Prostate gland (tissue), 2 donors: ENCODE results near the gene PEX14. TPM values are rescaled to one million over a fixed set of nuclear protein-coding genes. Genes with fewer than 3 reads are reported as not detected.

ENCODE experiments used
- DNase-seq: peaks from one replicate; pipeline ENCODE4 v3.0.0-alpha.2; 2019; ENCODE audit warnings: low spot score
- H3K27ac ChIP-seq, 2 donors: fragments of 200-600 bp; sonication (generic); 2 replicates each; pipeline ENCODE4 v1.5.1; 2017 to 2019
- H3K27me3 ChIP-seq: fragments of 200-600 bp; sonication (generic); replicated peaks from 2 replicates; pipeline ENCODE4 v1.5.1; 2019; ENCODE audit not compliant: insufficient read depth
- H3K36me3 ChIP-seq, 2 donors: fragments of 200-600 bp; sonication (generic); 1 replicate in 1 of 2; 2 replicates in 1 of 2; pipeline versions ENCODE4 v1.5.1 to v1.8.1; 2017 to 2019
- H3K4me1 ChIP-seq: fragments of 200-600 bp; sonication (generic); replicated peaks from 2 replicates; pipeline ENCODE4 v1.5.1; 2019
- H3K4me3 ChIP-seq, 2 donors: fragments of 200-600 bp; sonication (generic); 2 replicates each; pipeline ENCODE4 v1.5.1; 2017 to 2019
- H3K9me3 ChIP-seq: fragments of 200-600 bp; sonication (generic); 2 replicates; pipeline ENCODE4 v1.5.1; 2017
- CTCF ChIP-seq, 4 experiments: fragments of 200-600 bp in 2 of 4; fragments of 450-650 bp in 2 of 4; sonication (generic) in 2 of 4; IDR thresholded peaks; 1 replicate in 3 of 4; 2 replicates in 1 of 4; pipeline ENCODE4 v1.5.1; 2016 to 2019; ENCODE audit warnings: antibody characterized with exemption in 4 of 4, mild to moderate bottlenecking in 2 of 4, moderate library complexity in 2 of 4
- POLR2A ChIP-seq: fragments of 450-650 bp; IDR thresholded peaks from one replicate; pipeline ENCODE4 v1.6.1; 2016; ENCODE audit warnings: antibody characterized with exemption, mild to moderate bottlenecking
- POLR2AphosphoS5 ChIP-seq: sonication (generic); formaldehyde crosslinking; IDR thresholded peaks from one replicate; pipeline ENCODE4 v1.6.1; 2017; ENCODE audit warnings: antibody characterized with exemption
- WGBS: methylation state at CpG from one replicate; pipeline ENCODE4 v1.1.5; 2018; 5-methylcytosine and 5-hydroxymethylcytosine counted together
- intact Hi-C: fragments of 100-400 bp; cut with DNase I; formaldehyde crosslinking; loops from one replicate; pipeline ENCODE4 v1.14.2; 2022
- total RNA-seq, 2 donors: library from RNA; depleted of rRNA; stranded (reverse); fragments of >200 nt; gene quantifications; one replicate each; pipeline ENCODE4 v1.1.0, GENCODE V29; 2016

PEX14 gene
- total RNA-seq, 2 donors from 2014 or later = 26.1 to 34.7 TPM

GRCh38 chr1:10434590-10434989, 40.2 kb upstream of the PEX14 start:
- DNase-seq = no peak
- Histone ChIP-seq H3K9me3 (no peaks in the 10 kb centered on the region), H3K4me3 (no peak overlapping the region), H3K27ac (no peak overlapping the region), H3K36me3 (no peaks in the 10 kb centered on the region), H3K4me1 (peaks cover 6% of the 10 kb centered on the region), H3K27me3 (no peaks in the 10 kb centered on the region)
- intact Hi-C loops = loop anchor here (5.0 kb wide), 2 partner anchors 38 to 433 kb away; partner anchors contain the start of genes DFFA and PEX14
- WGBS = 88% methylated on average over 5 of the region's 5 CpGs
- TF ChIP-seq POLR2AphosphoS5 = no peak
- no peak for TF ChIP-seq CTCF (IDR thresholded peaks at IDR 0.05)
- no peak for TF ChIP-seq POLR2A

GRCh38 chr1:10437052-10437451, 37.7 kb upstream of the PEX14 start:
- TF ChIP-seq CTCF (IDR thresholded peaks at IDR 0.05) = no peak
- no peak for TF ChIP-seq POLR2AphosphoS5
- TF ChIP-seq POLR2A = no peak
- intact Hi-C loops = no loop called here
- no peak for DNase-seq
- no peaks in the 10 kb centered on the region for H3K36me3 ChIP-seq
- H3K27me3 ChIP-seq = no peaks in the 10 kb centered on the region
- WGBS = 97% methylated on average over 1 of the region's 1 CpG
- H3K4me3 ChIP-seq = no peak overlapping the region
- H3K9me3 ChIP-seq = no peaks in the 10 kb centered on the region
- H3K27ac ChIP-seq = no peak overlapping the region
- peaks cover 2% of the 10 kb centered on the region for H3K4me1 ChIP-seq

- Histone ChIP-seq H3K9me3 (no peaks in the 10 kb centered on the region), H3K36me3 (no peaks in the 10 kb centered on the region), H3K27me3 (no peaks in the 10 kb centered on the region), H3K4me1 (peaks cover 2% of the 10 kb centered on the region), H3K27ac (no peak overlapping the region), H3K4me3 (no peak overlapping the region)
- intact Hi-C loops = no loop called here
- TF ChIP-seq POLR2AphosphoS5 (no peak), POLR2A (no peak), CTCF (IDR thresholded peaks at IDR 0.05) (no peak)
- DNase-seq = no peak
- 50% methylated on average over 7 of the region's 7 CpGs for WGBS
Observed at GRCh38 chr1:10438677-10439163, 36.0 kb upstream of the PEX14 start.

- 98% methylated on average over 2 of the region's 2 CpGs for WGBS
Observed at GRCh38 chr1:10440305-10440704, 34.4 kb upstream of the PEX14 start.

More at GRCh38 chr1:10440305-10440704, 34.4 kb upstream of the PEX14 start:
- Histone ChIP-seq H3K27ac (no peak overlapping the region), H3K4me1 (peaks cover 2% of the 10 kb centered on the region), H3K36me3 (no peaks in the 10 kb centered on the region), H3K4me3 (no peak overlapping the region), H3K9me3 (no peaks in the 10 kb centered on the region), H3K27me3 (no peaks in the 10 kb centered on the region)
- intact Hi-C loops = no loop called here
- TF ChIP-seq CTCF (IDR thresholded peaks at IDR 0.05) (no peak), POLR2A (no peak), POLR2AphosphoS5 (no peak)
- DNase-seq = no peak
